Left ventricle myocardium inferior (tissue), 1 donor: ENCODE measurements around the gene CLCNKA. TPM values are rescaled to one million over a fixed set of nuclear protein-coding genes. Genes with fewer than 3 reads are reported as not detected.
"Not testable (repeated sequence)": the region's sequence is repeated elsewhere in the genome, so short reads cannot be mapped to it uniquely, and the experiment has no call there.

Experiments
- DNase-seq: peaks from one replicate; pipeline ENCODE4 v3.0.0-alpha.2; 2020
- H3K27ac ChIP-seq: fragments of 200-600 bp; replicated peaks from 2 replicates; pipeline ENCODE4 v1.8.0; 2021
- H3K27me3 ChIP-seq: fragments of 200-600 bp; 2 replicates; pipeline ENCODE4 v1.8.0; 2021; ENCODE audit warnings: low read depth
- H3K36me3 ChIP-seq: fragments of 200-600 bp; 2 replicates; pipeline ENCODE4 v1.8.0; 2021
- H3K4me1 ChIP-seq: fragments of 200-600 bp; 2 replicates; pipeline ENCODE4 v1.8.0; 2021
- H3K4me3 ChIP-seq: fragments of 200-600 bp; 2 replicates; pipeline ENCODE4 v1.8.0; 2021; ENCODE audit warnings: mild to moderate bottlenecking, moderate library complexity
- H3K9me3 ChIP-seq: fragments of 200-600 bp; replicated peaks from 2 replicates; pipeline ENCODE4 v1.8.0; 2021
- intact Hi-C: fragments of 100-400 bp; cut with micrococcal nuclease; formaldehyde crosslinking; loops from one replicate; pipeline ENCODE4 v1.11.0; 2022
- total RNA-seq: library from RNA; stranded (reverse); fragmentation: NEBNext Ultra II Directional; extraction: Animal tissue kit (Norgen Biotek cat#: 25700); gene quantifications from one replicate; pipeline ENCODE4 v1.2.1, GENCODE V29; 2021
- TF ChIP-seq, protein P1 (sequence below): fragments of 200-600 bp; IDR thresholded peaks from 2 replicates; pipeline ENCODE4 v1.8.0; 2021; ENCODE audit warnings: antibody characterized with exemption, mild to moderate bottlenecking, borderline replicate concordance
- donor health status: DM: no; HTN: yes; CAD: no; lungs with severe emphysema.

The CLCNKA gene
- total RNA-seq, 1 donor from 2014 or later = 0.16 TPM

DNA sequence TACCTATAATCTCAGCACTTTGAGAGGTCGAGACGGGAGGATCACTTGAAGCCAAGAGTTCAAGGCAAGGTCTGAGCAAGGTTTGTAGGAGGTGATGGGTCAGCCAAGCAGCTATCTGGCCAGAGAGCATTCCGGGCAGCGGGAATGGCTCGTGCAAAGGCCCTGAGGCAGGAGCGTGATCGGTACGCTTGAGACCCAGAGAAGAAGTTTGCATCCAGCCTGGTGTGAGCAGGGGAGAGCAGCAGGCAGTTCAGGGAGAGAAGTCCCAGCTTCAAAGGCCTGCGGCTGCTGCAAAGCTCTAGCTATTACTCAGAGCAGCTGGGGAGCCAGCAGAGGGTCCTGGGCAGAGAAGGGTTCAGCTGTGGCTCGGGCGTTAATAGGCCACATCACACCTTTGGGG is 22.9 kb upstream of the CLCNKA start:
- intact Hi-C loops = no loop called here
- H3K36me3 ChIP-seq = no peaks in the 10 kb centered on the region

DNA sequence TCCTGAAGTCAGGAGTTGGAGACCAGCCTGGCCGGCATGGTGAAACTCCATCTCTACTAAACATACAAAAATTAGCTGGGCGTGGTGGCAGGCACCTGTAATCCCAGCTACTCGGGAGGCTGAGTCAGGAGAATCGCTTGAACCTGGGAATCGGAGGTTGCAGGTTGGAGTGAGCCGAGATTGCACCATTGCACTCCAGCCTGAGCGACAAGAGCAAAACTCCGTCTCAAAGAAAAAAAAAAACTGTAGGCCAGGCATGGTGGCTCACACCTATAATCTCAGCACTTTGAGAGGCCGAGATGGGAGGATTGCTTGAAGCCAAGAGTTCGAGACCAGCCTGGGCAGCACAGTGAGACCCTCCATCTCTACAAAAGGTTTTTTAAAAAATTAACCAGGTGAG is 20.6 kb upstream of the CLCNKA start:
- H3K4me1 ChIP-seq, H3K36me3 ChIP-seq, H3K4me3 ChIP-seq, H3K27me3 ChIP-seq, H3K27ac ChIP-seq, DNase-seq, H3K9me3 ChIP-seq, intact Hi-C loops: not testable (repeated sequence)

More for the DNA sequence above, 22.9 kb upstream of the CLCNKA start:
- H3K9me3 ChIP-seq = no peaks in the 10 kb centered on the region
- TF ChIP-seq, protein P1, sequence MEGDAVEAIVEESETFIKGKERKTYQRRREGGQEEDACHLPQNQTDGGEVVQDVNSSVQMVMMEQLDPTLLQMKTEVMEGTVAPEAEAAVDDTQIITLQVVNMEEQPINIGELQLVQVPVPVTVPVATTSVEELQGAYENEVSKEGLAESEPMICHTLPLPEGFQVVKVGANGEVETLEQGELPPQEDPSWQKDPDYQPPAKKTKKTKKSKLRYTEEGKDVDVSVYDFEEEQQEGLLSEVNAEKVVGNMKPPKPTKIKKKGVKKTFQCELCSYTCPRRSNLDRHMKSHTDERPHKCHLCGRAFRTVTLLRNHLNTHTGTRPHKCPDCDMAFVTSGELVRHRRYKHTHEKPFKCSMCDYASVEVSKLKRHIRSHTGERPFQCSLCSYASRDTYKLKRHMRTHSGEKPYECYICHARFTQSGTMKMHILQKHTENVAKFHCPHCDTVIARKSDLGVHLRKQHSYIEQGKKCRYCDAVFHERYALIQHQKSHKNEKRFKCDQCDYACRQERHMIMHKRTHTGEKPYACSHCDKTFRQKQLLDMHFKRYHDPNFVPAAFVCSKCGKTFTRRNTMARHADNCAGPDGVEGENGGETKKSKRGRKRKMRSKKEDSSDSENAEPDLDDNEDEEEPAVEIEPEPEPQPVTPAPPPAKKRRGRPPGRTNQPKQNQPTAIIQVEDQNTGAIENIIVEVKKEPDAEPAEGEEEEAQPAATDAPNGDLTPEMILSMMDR = no peak
- H3K4me1 ChIP-seq = no peaks in the 10 kb centered on the region
- H3K27me3 ChIP-seq = no peaks in the 10 kb centered on the region
- H3K4me3 ChIP-seq = no peak overlapping the region
- DNase-seq = no peak
- H3K27ac ChIP-seq = no peak overlapping the region

DNA sequence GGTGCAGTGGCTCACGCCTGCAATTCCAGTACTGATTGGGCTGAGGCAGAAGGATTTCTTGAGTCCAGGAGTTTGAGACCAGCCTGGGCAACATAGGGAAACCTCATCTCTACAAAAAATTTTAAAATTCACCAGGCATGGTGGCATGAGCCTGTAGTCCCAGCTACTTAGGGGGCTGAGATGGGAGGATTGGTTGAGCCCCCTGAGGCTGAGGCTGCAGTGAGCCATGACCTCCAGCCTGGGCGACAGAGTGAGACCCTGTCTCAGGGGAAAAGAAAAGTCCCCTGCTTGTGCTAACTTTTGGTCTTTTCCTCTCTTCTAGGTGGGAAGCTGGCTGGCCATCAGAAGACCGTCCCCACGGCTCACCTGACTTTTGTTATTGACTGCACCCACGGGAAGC is 16.2 kb upstream of the CLCNKA start:
- no peak overlapping the region for H3K4me3 ChIP-seq
- H3K36me3 ChIP-seq = no peaks in the 10 kb centered on the region
- peak overlapping the region; percentile 67 for H3K27ac ChIP-seq
- no peaks in the 10 kb centered on the region for H3K27me3 ChIP-seq
- H3K9me3 ChIP-seq = no peaks in the 10 kb centered on the region
- no peak for DNase-seq
- TF ChIP-seq, protein P1 = no peak
- intact Hi-C loops = loop anchor here (5.0 kb wide), 1 partner anchor 47 kb away; no protein-coding TSS in a partner anchor
- H3K4me1 ChIP-seq = no peaks in the 10 kb centered on the region

DNA sequence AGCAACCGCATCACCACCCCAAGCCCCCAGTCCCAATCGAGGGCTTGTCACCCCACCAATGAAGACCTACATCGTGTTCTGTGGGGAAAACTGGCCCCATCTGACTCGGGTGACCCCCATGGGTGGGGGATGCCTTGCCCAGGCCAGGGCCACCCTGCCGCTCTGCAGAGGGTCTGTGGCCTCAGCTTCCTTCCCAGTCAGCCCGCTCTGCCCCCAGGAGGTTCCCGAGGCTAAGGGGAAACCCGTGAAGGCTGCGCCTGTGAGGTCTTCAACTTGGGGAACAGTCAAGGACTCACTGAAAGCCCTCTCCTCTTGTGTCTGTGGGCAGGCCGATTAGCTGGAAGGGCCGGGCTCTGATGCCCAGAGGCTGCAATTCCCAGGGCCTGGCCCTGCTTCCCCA is 15.8 kb upstream of the CLCNKA start:
- Histone ChIP-seq H3K27me3 (no peaks in the 10 kb centered on the region), H3K4me1 (no peaks in the 10 kb centered on the region), H3K27ac (no peak overlapping the region), H3K36me3 (no peaks in the 10 kb centered on the region), H3K9me3 (no peaks in the 10 kb centered on the region), H3K4me3 (no peak overlapping the region)
- TF ChIP-seq, protein P1 = no peak
- intact Hi-C loops = loop anchor here (5.0 kb wide), 1 partner anchor 46 kb away; no protein-coding TSS in a partner anchor
- no peak for DNase-seq

DNA sequence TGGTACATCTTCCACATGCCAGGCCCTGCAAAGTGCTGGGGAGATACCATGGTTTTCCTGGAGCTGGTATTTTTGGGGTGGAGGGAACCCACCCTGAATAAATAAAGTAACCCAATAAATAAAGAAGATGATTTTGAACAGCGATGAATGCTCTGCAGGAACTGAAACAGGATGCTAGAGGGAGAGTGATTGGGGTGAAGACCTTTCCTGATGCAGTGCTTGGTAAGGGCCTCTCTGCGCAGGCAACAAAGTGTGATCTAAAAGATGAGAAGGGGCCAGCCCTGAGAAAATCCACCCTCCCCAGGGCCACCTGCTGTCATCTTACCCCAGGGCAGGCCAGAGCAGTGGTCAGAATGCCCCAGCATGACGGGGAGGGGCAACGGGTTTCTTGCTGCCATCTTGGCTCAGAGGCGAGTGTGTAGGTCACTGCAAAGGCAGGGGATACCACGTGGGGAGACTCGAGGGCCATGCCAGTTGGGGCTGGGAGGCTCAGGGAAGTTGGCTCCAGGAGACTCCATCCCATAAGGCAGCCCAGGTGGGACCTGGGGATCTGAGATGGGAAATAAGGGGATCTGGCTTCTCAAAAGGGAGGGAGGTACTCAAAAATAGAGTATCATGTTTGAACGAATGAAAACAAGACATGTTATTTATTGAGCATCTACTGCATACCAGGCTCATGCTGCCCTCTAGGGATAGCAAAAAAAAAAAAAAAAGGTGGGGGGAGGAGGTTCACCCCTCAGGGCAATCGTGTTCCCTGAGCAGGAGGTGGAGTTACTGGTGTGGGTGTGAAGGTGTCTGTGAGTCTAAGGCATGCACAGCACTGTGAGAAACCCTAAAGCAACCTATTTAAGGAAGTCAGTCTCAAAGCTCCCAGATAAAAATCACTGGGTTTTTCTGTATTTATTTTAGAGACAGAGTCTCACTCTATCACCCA is 15.0 kb upstream of the CLCNKA start:
- no peak overlapping the region for H3K4me3 ChIP-seq
- H3K36me3 ChIP-seq = no peaks in the 10 kb centered on the region
- no peak overlapping the region for H3K27ac ChIP-seq
- no peak for DNase-seq
- H3K27me3 ChIP-seq = no peaks in the 10 kb centered on the region
- H3K4me1 ChIP-seq = no peaks in the 10 kb centered on the region
- intact Hi-C loops = loop anchor here (5.0 kb wide), 1 partner anchor 45 kb away; no protein-coding TSS in a partner anchor
- TF ChIP-seq, protein P1 = no peak
- H3K9me3 ChIP-seq = no peaks in the 10 kb centered on the region

DNA sequence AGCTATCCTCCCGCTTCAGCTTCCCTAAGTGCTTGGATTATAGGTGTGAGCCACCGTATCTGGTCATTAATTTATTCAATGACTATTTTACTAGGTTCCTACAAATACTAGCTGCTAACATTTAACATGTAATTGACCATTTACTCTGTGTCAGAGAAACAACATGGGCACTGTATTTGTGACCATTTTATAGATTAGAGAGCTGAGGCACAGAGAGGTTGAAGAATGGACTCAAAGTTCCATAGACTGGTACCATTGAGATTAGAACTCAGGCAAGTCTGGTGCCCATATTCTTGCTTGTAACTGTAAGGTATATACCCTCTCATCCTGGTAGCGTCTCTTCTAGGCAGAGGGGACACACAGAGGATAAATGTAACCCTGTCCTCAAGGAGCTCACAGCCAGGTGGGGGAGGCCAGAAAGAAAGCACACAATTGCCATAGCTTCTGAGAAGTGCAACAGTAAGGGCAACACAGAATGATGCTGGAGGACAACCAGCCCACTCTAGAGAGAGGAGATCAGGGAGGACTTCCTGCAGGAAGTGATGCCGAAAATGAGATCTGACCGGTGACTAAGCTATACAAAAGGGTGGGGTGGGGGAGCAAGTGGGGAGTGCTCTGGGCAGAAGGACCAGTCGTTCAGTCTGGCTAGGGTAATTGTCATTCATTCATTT is 14.0 kb upstream of the CLCNKA start:
- intact Hi-C loops = loop anchor here (5.0 kb wide), 1 partner anchor 44 kb away; no protein-coding TSS in a partner anchor
- no peak for DNase-seq
- TF ChIP-seq, protein P1 = no peak

More for the DNA sequence above, 14.0 kb upstream of the CLCNKA start:
- H3K27me3 ChIP-seq = no peaks in the 10 kb centered on the region
- H3K4me3 ChIP-seq = no peak overlapping the region
- peaks cover 9% of the 10 kb centered on the region for H3K4me1 ChIP-seq
- no peaks in the 10 kb centered on the region for H3K9me3 ChIP-seq
- H3K36me3 ChIP-seq = no peaks in the 10 kb centered on the region
- no peak overlapping the region for H3K27ac ChIP-seq
